IMR-90 (cell line): ENCODE data around the gene CACNA2D3. TPM values are rescaled to one million over a fixed set of nuclear protein-coding genes. Genes with fewer than 3 reads are reported as not detected.

Experiments used
- ATAC-seq: fragments of 200-7000 bp; cut with Tn5 transposase; 2 replicates; pipeline ENCODE4 v1.9.1; 2020; ENCODE audit warnings: low read depth, mild to moderate bottlenecking, moderate library complexity
- BruUV-seq: library from RNA; stranded (reverse); fragments of 400-500 nt; replicated peaks from 2 replicates; lab custom pipeline; 2021; lab: Mats Ljungman, UMichigan
- CTCF ChIA-PET: fragments of 300-600 bp; formaldehyde crosslinking; extraction: SDS; loops from one replicate; lab custom pipeline; 2021; ENCODE audit warnings: antibody characterized with exemption; lab: Yijun Ruan, JAX
- POLR2A ChIA-PET: fragments of 300-600 bp; sonication (Branson Sonifier 250); formaldehyde crosslinking; loops from one replicate; lab custom pipeline; 2022; ENCODE audit warnings: antibody characterized with exemption; ENCODE audit not compliant: unreplicated experiment; lab: Charles Lee
- DNase-seq: peaks from one replicate; pipeline ENCODE4 v3.0.0; 2013
- H2AFZ ChIP-seq: replicated peaks from 2 replicates; pipeline ENCODE3; 2013; ENCODE audit warnings: low read length, mild to moderate bottlenecking; ENCODE audit not compliant: poor library complexity
- H2AK5ac ChIP-seq: 2 replicates; pipeline ENCODE4 v1.6.1; 2013; ENCODE audit warnings: low read depth, low read length, inconsistent platforms
- H2AK9ac ChIP-seq: replicated peaks from 2 replicates; pipeline ENCODE3; 2013; ENCODE audit warnings: mild to moderate bottlenecking, low read depth, low read length, moderate library complexity; ENCODE audit not compliant: poor library complexity
- H2BK120ac ChIP-seq: 2 replicates; pipeline ENCODE4 v1.6.1; 2013; ENCODE audit warnings: low read depth, low read length, inconsistent platforms
- H2BK15ac ChIP-seq: 3 replicates; pipeline ENCODE4 v1.6.1; 2013; ENCODE audit warnings: low read depth, low read length, inconsistent platforms
- H2BK20ac ChIP-seq: 2 replicates; pipeline ENCODE4 v1.6.1; 2013; ENCODE audit warnings: low read depth, mild to moderate bottlenecking, inconsistent platforms, low read length, moderate library complexity
- H2BK5ac ChIP-seq: 2 replicates; pipeline ENCODE4 v1.6.1; 2013; ENCODE audit warnings: mild to moderate bottlenecking, low read depth, low read length, inconsistent platforms; ENCODE audit not compliant: poor library complexity, severe bottlenecking
- H3K14ac ChIP-seq: replicated peaks from 2 replicates; pipeline ENCODE4 v1.6.1; 2013; ENCODE audit warnings: low read depth, low read length, inconsistent platforms
- H3K18ac ChIP-seq: 2 replicates; pipeline ENCODE4 v1.6.1; 2013; ENCODE audit warnings: low read depth, low read length, control low read depth
- H3K23ac ChIP-seq: 2 replicates; pipeline ENCODE4 v1.6.1; 2013; ENCODE audit warnings: low read depth, low read length, inconsistent platforms
- H3K27ac ChIP-seq: 2 replicates; pipeline ENCODE4 v1.5.1; 2013; ENCODE audit warnings: mild to moderate bottlenecking, control low read depth, low read length; ENCODE audit not compliant: insufficient read depth
- H3K27me3 ChIP-seq: 2 replicates; pipeline ENCODE4 v1.6.1; 2013; ENCODE audit warnings: low read length; ENCODE audit not compliant: control insufficient read depth, insufficient read depth
- H3K36me3 ChIP-seq: 2 replicates; pipeline ENCODE4 v1.6.1; 2013; ENCODE audit warnings: low read length, mixed read lengths; ENCODE audit not compliant: control insufficient read depth, insufficient read depth
- H3K4ac ChIP-seq: 2 replicates; pipeline ENCODE4 v1.6.1; 2013; ENCODE audit warnings: low read depth, low read length, inconsistent platforms
- H3K4me1 ChIP-seq: 2 replicates; pipeline ENCODE4 v1.6.1; 2013; ENCODE audit warnings: low read length, mixed read lengths; ENCODE audit not compliant: control insufficient read depth, insufficient read depth
- H3K4me2 ChIP-seq: 2 replicates; pipeline ENCODE4 v1.6.1; 2013; ENCODE audit warnings: low read depth, mild to moderate bottlenecking, control low read depth, low read length, moderate library complexity
- H3K4me3 ChIP-seq: 2 replicates; pipeline ENCODE4 v1.5.1; 2013; ENCODE audit warnings: low read depth, mild to moderate bottlenecking, control low read depth, low read length, moderate library complexity; ENCODE audit not compliant: insufficient read depth
- H3K56ac ChIP-seq: 2 replicates; pipeline ENCODE4 v1.6.1; 2013; ENCODE audit warnings: low read length, inconsistent platforms; ENCODE audit not compliant: insufficient read depth; ENCODE audit errors: extremely low read depth
- H3K79me1 ChIP-seq, 2 experiments: 2 replicates each; pipeline ENCODE4 v1.6.1; 2013; ENCODE audit warnings: low read length in 2 of 2, inconsistent platforms in 1 of 2, low read depth in 1 of 2
- H3K9ac ChIP-seq: 2 replicates; pipeline ENCODE4 v1.6.1; 2013; ENCODE audit warnings: low read depth, low read length, control low read depth
- H3K9me1 ChIP-seq: 2 replicates; pipeline ENCODE4 v1.6.1; 2013; ENCODE audit warnings: low read length, inconsistent platforms; ENCODE audit not compliant: insufficient read depth
- H3K9me3 ChIP-seq: 2 replicates; pipeline ENCODE4 v1.6.1; 2013; ENCODE audit warnings: low read length; ENCODE audit not compliant: control insufficient read depth, insufficient read depth
- H4K20me1 ChIP-seq: 2 replicates; pipeline ENCODE4 v1.6.1; 2013; ENCODE audit warnings: low read length, inconsistent platforms; ENCODE audit not compliant: insufficient read depth
- H4K5ac ChIP-seq: 2 replicates; pipeline ENCODE4 v1.6.1; 2013; ENCODE audit warnings: mild to moderate bottlenecking, low read depth, low read length, control low read depth
- H4K8ac ChIP-seq, 2 experiments: 2 replicates each; pipeline ENCODE4 v1.6.1; 2013; ENCODE audit warnings: low read depth in 2 of 2, low read length in 2 of 2, control low read depth in 1 of 2, inconsistent platforms in 1 of 2
- H4K91ac ChIP-seq: 2 replicates; pipeline ENCODE4 v1.6.1; 2013; ENCODE audit warnings: low read depth, low read length, inconsistent platforms; ENCODE audit not compliant: insufficient read depth
- CEBPB ChIP-seq: IDR thresholded peaks from 2 replicates; pipeline ENCODE4 v1.6.1; 2012; ENCODE audit warnings: low read depth, low read length, improper control_type of control experiment
- WGBS, 2 experiments: methylation state at CpG; one replicate each; pipeline versions ENCODE4 v1.1.5 to v1.1.7; 2013; ENCODE audit warnings: missing lambda C conversion rate in 2 of 2; ENCODE audit not compliant: insufficient read length in 1 of 2; ENCODE audit errors: extremely low coverage in 2 of 2; 5-methylcytosine and 5-hydroxymethylcytosine counted together
- dilution Hi-C: fragments of 300-500 bp; cut with HindIII; formaldehyde crosslinking; loops from one replicate; pipeline ENCODE4 v1.14.3; 2018; ENCODE audit warnings: low sequenced_read_pairs; ENCODE audit not compliant: unreplicated experiment
- in situ Hi-C: fragments of 300-500 bp; cut with MboI; formaldehyde crosslinking; loops from 3 replicates; pipeline ENCODE4 v1.14.3; 2019; ENCODE audit warnings: low sequenced_read_pairs, inconsistent platforms, mixed read lengths
- intact Hi-C: fragments of 100-400 bp; cut with micrococcal nuclease; formaldehyde crosslinking; loops from 2 replicates; pipeline ENCODE4 v1.10.0; 2022
- polyA plus RNA-seq, 3 experiments: library from polyadenylated mRNA; depleted of rRNA; stranded (reverse); fragments of >200 nt; gene quantifications; 2 replicates each; pipeline ENCODE4 v1.2.3, GENCODE V29; 2012; ENCODE audit warnings: low replicate concordance in 1 of 3
- total RNA-seq: library from RNA; depleted of rRNA; stranded (reverse); fragments of >200 nt; gene quantifications from 2 replicates; pipeline ENCODE4 v1.2.3, GENCODE V29; 2012
- TF ChIP-seq, protein P1 (sequence below): conservative IDR thresholded peaks from 2 replicates; pipeline ENCODE4 v1.5.1; 2012; ENCODE audit warnings: mild to moderate bottlenecking, low read depth, low read length, improper control_type of control experiment

CACNA2D3 gene
- total and polyA plus RNA-seq, 2 of the 4 experiments (the other 2 are of a cell fraction), result 0.36 to 0.41 TPM

DNA sequence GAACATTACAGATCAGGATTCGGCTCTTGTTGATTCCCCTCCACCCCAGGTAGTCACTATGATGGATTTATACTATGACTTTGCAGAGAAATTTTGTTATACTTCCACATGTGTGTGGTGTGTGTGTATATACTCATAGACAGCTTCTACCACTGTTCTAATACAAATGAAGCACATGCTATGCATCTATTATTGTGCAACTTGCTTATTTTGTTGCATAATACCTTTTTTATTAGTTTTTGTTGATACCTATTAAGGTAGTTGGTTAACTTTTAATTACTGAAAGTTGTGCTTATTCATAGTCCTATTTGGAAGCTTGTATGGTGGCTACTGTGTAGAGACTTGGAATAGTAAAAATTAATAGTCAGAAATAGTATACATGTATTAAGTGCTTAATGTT, 140.6 kb downstream of the CACNA2D3 start:
- dilution Hi-C loops, result no loop called here

More for the DNA sequence above, 140.6 kb downstream of the CACNA2D3 start:
- H3K4ac ChIP-seq, result no peak overlapping the region
- H3K56ac ChIP-seq, result no peak overlapping the region
- H4K8ac ChIP-seq, result no peak overlapping the region
- H2BK5ac ChIP-seq, result no peak overlapping the region
- ATAC-seq (no peak), DNase-seq (no peak)
- no peak overlapping the region for H2AFZ ChIP-seq
- intact Hi-C loops (no loop called here), in situ Hi-C loops (no loop called here)
- no peaks in the 10 kb centered on the region for H4K20me1 ChIP-seq
- TF ChIP-seq, protein P1, sequence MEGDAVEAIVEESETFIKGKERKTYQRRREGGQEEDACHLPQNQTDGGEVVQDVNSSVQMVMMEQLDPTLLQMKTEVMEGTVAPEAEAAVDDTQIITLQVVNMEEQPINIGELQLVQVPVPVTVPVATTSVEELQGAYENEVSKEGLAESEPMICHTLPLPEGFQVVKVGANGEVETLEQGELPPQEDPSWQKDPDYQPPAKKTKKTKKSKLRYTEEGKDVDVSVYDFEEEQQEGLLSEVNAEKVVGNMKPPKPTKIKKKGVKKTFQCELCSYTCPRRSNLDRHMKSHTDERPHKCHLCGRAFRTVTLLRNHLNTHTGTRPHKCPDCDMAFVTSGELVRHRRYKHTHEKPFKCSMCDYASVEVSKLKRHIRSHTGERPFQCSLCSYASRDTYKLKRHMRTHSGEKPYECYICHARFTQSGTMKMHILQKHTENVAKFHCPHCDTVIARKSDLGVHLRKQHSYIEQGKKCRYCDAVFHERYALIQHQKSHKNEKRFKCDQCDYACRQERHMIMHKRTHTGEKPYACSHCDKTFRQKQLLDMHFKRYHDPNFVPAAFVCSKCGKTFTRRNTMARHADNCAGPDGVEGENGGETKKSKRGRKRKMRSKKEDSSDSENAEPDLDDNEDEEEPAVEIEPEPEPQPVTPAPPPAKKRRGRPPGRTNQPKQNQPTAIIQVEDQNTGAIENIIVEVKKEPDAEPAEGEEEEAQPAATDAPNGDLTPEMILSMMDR, result no peak
- peak; percentile 74 for TF ChIP-seq CEBPB
- H3K9me1 ChIP-seq, result no peaks in the 10 kb centered on the region
- no peak overlapping the region for H2BK120ac ChIP-seq
- no peak overlapping the region for H3K23ac ChIP-seq
- CTCF ChIA-PET, result interaction anchor here (0.6 kb wide), 1 partner anchor 20 kb away, joined by 3 read pairs; no protein-coding TSS in a partner anchor
- H3K18ac ChIP-seq, result no peak overlapping the region
- no CpG with 5 or more reads among the region's 1 CpG for WGBS, 2 experiments
- H3K4me1 ChIP-seq, result no peaks in the 10 kb centered on the region
- no peak overlapping the region for H3K9ac ChIP-seq
- no peak overlapping the region for H2BK15ac ChIP-seq
- H2AK9ac ChIP-seq, result no peak overlapping the region
- POLR2A ChIA-PET, result no interaction called here
- H3K27me3 ChIP-seq, result no peaks in the 10 kb centered on the region
- no peak overlapping the region for H2AK5ac ChIP-seq
- H3K4me3 ChIP-seq, result no peak overlapping the region
- no peak overlapping the region for H2BK20ac ChIP-seq
- no peaks in the 10 kb centered on the region for H3K36me3 ChIP-seq
- no TSS peak for BruUV-seq
- no peak overlapping the region for H3K27ac ChIP-seq
- no peak overlapping the region for H3K4me2 ChIP-seq
- no peak overlapping the region for H4K91ac ChIP-seq
- no peak overlapping the region for H3K14ac ChIP-seq
- no peak overlapping the region for H4K5ac ChIP-seq
- no peaks in the 10 kb centered on the region for H3K79me1 ChIP-seq
- peaks cover 12% of the 10 kb centered on the region; the same call in 1 of the 2 replicates for H3K9me3 ChIP-seq
